ENCODE results near the gene CDC42EP2. TPM values are rescaled to one million over a fixed set of nuclear protein-coding genes. Genes with fewer than 3 reads are reported as not detected.

The CDC42EP2 gene
- polyA plus RNA-seq, 1 donor (not counting 4 experiments of a cell fraction or from before 2014, with no cell fraction given), result 6.1 TPM

DNA sequence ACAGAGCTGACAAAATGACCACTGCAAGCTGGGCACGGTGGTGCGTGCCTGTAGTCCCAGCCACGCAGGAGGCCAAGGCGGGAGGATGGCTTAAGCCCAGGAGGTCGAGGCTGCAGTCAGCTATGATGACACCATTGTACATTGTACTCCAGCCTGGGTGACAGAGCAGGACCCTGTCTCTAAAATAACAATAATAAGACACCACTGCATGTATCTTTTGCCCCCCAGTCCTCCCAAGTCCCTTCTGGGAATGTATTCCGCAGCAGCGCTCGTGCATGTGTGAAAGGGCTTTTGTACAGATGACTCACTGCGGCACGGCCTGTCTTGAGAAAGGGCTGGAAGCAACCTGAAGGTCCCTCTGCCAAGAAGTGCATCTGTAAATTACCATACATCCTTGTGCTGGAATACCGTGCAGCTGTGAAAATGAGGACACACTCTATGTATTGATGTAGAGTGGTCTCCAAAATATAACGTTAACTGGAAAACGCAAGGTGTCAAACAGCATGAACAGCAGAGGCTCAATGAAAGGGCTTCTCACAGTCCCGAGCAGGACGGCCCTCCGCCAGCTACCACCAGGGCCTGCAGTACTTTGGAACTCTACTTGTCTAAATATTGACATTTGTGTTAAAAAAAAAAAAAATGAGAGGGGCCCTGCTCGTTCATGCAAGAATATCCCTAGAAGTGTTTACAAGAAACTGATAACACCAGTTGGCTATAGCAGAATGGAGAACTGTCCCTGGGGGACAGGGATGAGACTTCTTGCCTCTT is 9.0 kb upstream of the CDC42EP2 start:
- Histone ChIP-seq H3K27me3 (ENCODE audit: control insufficient read depth, extremely low read depth, insufficient read depth, low read length) (no peaks in the 10 kb centered on the region), H3K4me1 (ENCODE audit: control insufficient read depth, extremely low read depth, insufficient read depth, low read length) (no peaks in the 10 kb centered on the region), H3K27ac (ENCODE audit: control insufficient read depth, insufficient read depth, low read length) (no peak overlapping the region), H3K4me2 (ENCODE audit: control insufficient read depth, extremely low read depth, insufficient read depth, low read depth, low read length) (no peak overlapping the region), H3K36me3 (ENCODE audit: control insufficient read depth in 2 of 2, extremely low read depth in 1 of 2, insufficient read depth in 2 of 2, low read length in 2 of 2) (peaks cover 0 to 2% of the 10 kb centered on the region in 2 experiments), H3K79me2 (ENCODE audit: control insufficient read depth, insufficient read depth, low read length) (no peaks in the 10 kb centered on the region), H3K9me1 (ENCODE audit: control insufficient read depth, extremely low read depth, insufficient read depth, low read length) (no peaks in the 10 kb centered on the region), H4K20me1 (ENCODE audit: control insufficient read depth, extremely low read depth, insufficient read depth, low read length) (no peaks in the 10 kb centered on the region), H3K9me3 (ENCODE audit: control insufficient read depth, low read depth, low read length) (no peaks in the 10 kb centered on the region), H3K4me3 (ENCODE audit: control insufficient read depth in 2 of 3, extremely low read depth in 1 of 3, insufficient read depth in 2 of 3, low read depth in 1 of 3, low read length in 3 of 3) (no peak overlapping the region), H2AFZ (ENCODE audit: control insufficient read depth, low read length) (no peak overlapping the region), H3K9ac (ENCODE audit: control insufficient read depth, extremely low read depth, insufficient read depth, low read length) (no peak overlapping the region)
- no peak for TF ChIP-seq EZH2 (IDR thresholded peaks at IDR 0.05; ENCODE audit: low read length)
- TF ChIP-seq, protein P1, sequence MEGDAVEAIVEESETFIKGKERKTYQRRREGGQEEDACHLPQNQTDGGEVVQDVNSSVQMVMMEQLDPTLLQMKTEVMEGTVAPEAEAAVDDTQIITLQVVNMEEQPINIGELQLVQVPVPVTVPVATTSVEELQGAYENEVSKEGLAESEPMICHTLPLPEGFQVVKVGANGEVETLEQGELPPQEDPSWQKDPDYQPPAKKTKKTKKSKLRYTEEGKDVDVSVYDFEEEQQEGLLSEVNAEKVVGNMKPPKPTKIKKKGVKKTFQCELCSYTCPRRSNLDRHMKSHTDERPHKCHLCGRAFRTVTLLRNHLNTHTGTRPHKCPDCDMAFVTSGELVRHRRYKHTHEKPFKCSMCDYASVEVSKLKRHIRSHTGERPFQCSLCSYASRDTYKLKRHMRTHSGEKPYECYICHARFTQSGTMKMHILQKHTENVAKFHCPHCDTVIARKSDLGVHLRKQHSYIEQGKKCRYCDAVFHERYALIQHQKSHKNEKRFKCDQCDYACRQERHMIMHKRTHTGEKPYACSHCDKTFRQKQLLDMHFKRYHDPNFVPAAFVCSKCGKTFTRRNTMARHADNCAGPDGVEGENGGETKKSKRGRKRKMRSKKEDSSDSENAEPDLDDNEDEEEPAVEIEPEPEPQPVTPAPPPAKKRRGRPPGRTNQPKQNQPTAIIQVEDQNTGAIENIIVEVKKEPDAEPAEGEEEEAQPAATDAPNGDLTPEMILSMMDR (optimal IDR thresholded peaks at IDR 0.05 in 1 of 3, IDR thresholded peaks at IDR 0.05 in 1 of 3, conservative IDR thresholded peaks at IDR 0.05 in 1 of 3; ENCODE audit: extremely low read depth in 1 of 3, insufficient read depth in 2 of 3, low read length in 3 of 3), result no peak
- dilution Hi-C loops (cut with MboI; ENCODE audit: extremely low pct_ligation_motif_present, low sequenced_read_pairs), result no loop called here
- no peak for FAIRE-seq
- no peak for DNase-seq (ENCODE audit: low read depth, low spot score)

DNA sequence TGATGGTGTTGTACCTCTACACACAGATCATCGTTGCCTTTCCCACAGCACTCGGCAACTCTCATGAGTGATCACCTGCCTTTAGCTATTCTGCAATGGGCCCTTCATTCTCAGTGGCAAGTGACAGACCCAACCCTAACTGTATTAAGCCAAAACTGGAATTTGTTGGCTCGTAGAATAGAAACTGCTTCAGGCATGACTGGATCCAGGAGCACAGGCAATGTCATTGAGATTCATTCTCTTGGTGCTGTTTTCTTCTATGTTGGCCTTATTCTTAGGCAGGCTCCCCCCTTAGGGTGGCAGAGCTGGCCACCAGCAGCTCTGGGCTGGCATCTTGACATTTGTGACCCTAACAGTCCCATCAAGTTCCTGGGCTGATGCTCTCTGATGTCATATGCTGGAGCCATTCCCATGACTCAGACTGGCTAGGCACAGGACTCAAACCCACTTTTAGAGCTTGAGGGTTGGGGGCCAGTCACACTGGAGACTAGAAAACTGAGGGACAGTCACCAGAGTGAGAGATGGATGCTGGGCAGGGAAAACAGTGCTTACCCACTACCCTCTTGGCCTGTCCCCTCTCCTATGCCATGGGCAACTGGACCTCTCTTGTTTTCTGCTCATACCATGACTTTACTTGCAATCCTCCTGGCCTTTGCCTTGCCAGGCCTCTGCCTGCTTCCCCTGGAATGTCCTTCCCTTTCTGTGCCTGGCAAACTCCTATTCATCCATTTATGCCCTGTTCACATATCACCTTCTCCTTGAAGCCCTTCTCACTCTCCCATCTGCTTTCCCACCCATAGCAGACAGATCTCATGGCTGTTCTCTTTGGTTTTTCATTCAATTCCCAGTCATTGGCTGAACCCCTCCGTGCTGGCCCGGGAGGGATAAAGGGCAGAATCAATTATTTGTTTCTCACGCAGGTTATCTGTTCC is 7.1 kb upstream of the CDC42EP2 start:
- no peak overlapping the region for H3K27ac ChIP-seq (ENCODE audit: control insufficient read depth, insufficient read depth, low read length)
- H3K4me1 ChIP-seq (ENCODE audit: control insufficient read depth, extremely low read depth, insufficient read depth, low read length), result no peaks in the 10 kb centered on the region
- H3K27me3 ChIP-seq (ENCODE audit: control insufficient read depth, extremely low read depth, insufficient read depth, low read length), result no peaks in the 10 kb centered on the region
- no peak overlapping the region for H3K4me3 ChIP-seq (ENCODE audit: control insufficient read depth in 2 of 3, extremely low read depth in 1 of 3, insufficient read depth in 2 of 3, low read depth in 1 of 3, low read length in 3 of 3)
- dilution Hi-C loops (cut with MboI; ENCODE audit: extremely low pct_ligation_motif_present, low sequenced_read_pairs), result no loop called here
- no peak overlapping the region for H2AFZ ChIP-seq (ENCODE audit: control insufficient read depth, low read length)
- TF ChIP-seq EZH2 (IDR thresholded peaks at IDR 0.05; ENCODE audit: low read length), result no peak
- TF ChIP-seq, protein P1 (optimal IDR thresholded peaks at IDR 0.05 in 1 of 3, IDR thresholded peaks at IDR 0.05 in 1 of 3, conservative IDR thresholded peaks at IDR 0.05 in 1 of 3; ENCODE audit: extremely low read depth in 1 of 3, insufficient read depth in 2 of 3, low read length in 3 of 3), result no peak
- H4K20me1 ChIP-seq (ENCODE audit: control insufficient read depth, extremely low read depth, insufficient read depth, low read length), result no peaks in the 10 kb centered on the region
- DNase-seq (ENCODE audit: low read depth, low spot score) (no peak), FAIRE-seq (no peak)
- H3K79me2 ChIP-seq (ENCODE audit: control insufficient read depth, insufficient read depth, low read length), result no peaks in the 10 kb centered on the region
- H3K36me3 ChIP-seq (ENCODE audit: control insufficient read depth in 2 of 2, extremely low read depth in 1 of 2, insufficient read depth in 2 of 2, low read length in 2 of 2), result no peaks in the 10 kb centered on the region
- H3K9me3 ChIP-seq (ENCODE audit: control insufficient read depth, low read depth, low read length), result no peaks in the 10 kb centered on the region
- H3K9ac ChIP-seq (ENCODE audit: control insufficient read depth, extremely low read depth, insufficient read depth, low read length), result no peak overlapping the region
- H3K9me1 ChIP-seq (ENCODE audit: control insufficient read depth, extremely low read depth, insufficient read depth, low read length), result no peaks in the 10 kb centered on the region
- H3K4me2 ChIP-seq (ENCODE audit: control insufficient read depth, extremely low read depth, insufficient read depth, low read depth, low read length), result no peak overlapping the region

All from keratinocyte (primary cell).